ENCODE measurements around the gene NYNRIN.

DNA sequence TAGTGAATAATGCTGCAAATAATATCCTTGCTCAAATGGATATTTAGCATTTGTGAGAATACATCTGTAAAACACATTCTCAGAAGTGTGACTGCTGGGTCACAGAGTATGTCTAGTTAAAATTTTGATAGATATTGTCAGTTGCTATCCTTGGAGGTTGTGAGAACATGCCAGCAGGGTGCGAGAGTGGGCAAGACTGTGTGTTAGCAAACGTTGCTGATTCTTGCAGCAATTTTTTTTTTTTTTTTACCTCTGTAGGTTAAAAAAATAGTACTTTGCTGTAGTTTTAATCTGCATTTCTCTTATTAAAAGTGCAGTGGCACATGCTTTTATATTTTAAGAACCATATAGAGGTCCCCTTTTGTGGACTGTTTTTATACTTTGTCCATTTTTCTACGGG is 4.5 kb upstream of the NYNRIN start:
- TF ChIP-seq EZH2 (IDR thresholded peaks at IDR 0.05): no peak
- TF ChIP-seq, protein P1, sequence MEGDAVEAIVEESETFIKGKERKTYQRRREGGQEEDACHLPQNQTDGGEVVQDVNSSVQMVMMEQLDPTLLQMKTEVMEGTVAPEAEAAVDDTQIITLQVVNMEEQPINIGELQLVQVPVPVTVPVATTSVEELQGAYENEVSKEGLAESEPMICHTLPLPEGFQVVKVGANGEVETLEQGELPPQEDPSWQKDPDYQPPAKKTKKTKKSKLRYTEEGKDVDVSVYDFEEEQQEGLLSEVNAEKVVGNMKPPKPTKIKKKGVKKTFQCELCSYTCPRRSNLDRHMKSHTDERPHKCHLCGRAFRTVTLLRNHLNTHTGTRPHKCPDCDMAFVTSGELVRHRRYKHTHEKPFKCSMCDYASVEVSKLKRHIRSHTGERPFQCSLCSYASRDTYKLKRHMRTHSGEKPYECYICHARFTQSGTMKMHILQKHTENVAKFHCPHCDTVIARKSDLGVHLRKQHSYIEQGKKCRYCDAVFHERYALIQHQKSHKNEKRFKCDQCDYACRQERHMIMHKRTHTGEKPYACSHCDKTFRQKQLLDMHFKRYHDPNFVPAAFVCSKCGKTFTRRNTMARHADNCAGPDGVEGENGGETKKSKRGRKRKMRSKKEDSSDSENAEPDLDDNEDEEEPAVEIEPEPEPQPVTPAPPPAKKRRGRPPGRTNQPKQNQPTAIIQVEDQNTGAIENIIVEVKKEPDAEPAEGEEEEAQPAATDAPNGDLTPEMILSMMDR (IDR thresholded peaks at IDR 0.05): no peak
- TF ChIP-seq EZH2phosphoT487 (IDR thresholded peaks at IDR 0.05): no peak
